Medulla oblongata (tissue), 1 donor: ENCODE measurements around the gene ZNF219.

Source experiments
- DNase-seq: peaks from one replicate; pipeline ENCODE4 v3.0.0-alpha.2; 2015; ENCODE audit errors: extremely low spot score

The ZNF219 gene

DNA sequence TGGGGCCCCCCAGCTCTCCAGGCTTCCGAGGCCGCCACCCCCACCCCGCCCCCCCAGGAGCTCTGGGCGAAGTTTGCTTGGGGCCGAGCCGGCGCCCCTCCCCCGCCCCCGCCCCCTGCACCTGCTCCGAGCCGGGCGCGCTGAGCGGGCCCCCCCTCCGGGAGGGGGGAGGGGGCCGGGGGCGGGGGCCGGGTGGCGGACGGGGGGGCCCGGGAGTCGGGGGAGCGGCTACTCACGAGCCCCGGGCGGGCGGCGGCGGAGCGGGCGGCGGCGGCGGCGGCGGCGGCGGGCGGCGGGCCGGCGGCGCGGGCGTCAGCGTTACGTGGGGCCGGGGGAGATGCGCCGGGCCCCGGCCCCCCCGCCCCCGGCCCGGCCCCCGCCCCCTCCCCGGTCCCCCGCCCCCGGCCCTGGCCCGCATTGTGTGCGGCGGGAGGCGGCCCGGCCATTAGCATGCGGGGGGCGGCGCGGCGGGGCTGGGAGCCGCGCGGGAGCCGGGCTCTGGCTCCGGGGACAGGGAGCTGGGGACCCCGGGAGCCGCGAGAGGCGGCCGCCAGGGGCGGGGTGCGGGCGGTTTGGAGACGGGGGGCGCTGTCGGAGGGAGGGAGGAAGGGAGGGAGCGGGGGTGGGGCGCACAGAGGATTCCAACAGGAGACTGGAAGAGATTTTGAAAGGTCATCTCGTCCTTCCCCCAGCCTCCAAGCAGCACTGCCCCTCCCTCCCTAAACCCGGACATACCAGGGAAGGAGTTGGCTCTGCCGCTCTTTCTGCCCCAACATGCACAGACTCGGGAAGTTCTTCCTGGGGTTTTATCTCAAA lies at the start of gene ZNF219:
Gene ZNF219 (minus strand): TSS at position 580 of the 816 bp plus-strand sequence. CDS start 5,064 bp downstream, outside the sequence.
- peak; percentile 52 for DNase-seq

DNA sequence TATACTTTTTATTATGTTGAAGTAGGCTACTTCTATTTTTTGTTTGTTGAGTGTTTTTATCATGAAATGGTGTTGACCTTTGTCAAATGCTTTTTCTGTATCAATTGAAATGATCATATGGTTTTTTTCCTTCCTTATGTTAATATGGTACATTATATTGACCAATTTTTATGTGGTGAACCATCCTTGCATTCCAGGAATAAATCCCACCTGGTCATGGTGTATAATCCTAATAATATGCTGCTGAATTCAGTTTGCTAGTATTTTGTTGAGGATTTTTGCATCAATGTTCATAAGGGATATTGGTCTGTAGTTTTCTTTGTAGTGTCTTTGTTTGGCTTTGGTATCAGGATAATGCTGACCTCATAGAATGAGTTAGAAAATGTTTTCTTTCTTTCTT lies 47.0 kb upstream of the ZNF219 start:
- DNase-seq = no peak

DNA sequence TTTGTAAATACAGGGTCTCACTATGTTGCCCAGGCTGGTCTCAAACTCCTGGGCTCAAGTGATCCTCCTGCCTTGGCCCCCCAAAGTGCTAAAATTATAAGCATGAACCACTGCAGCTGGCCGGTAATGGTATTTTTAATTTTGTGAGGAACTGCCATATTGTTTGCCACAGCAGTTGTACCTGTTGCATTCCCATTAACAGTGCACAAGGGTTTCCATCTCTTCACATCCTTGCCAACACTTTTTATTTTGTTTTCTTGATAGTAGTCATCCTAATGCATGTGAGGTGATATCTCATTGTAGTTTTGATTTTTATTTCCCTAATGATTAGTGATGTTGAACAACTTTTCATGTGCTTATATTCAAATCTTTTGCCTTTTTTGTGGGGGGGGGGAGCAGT lies 43.9 kb upstream of the ZNF219 start:
- DNase-seq = no peak

DNA sequence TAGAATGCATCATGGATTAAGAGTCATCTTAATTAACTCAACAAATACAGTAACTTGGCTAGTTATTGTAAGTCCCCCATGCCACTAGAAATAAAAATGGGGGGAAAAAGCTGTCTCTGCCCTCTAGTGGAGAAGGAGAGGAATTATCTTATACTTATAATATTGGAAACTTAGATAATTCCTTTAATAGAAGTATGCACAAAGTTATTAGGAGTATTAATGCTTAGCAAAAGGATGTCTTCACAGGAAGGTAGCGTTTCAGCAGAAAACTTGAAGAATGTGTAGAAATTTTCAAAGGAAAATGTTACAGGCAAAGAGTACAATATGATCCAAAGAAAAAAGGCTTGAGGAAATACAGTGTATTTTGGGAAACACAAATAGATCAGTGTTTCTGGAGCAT lies 37.6 kb upstream of the ZNF219 start:
- DNase-seq = peak; percentile 5

DNA sequence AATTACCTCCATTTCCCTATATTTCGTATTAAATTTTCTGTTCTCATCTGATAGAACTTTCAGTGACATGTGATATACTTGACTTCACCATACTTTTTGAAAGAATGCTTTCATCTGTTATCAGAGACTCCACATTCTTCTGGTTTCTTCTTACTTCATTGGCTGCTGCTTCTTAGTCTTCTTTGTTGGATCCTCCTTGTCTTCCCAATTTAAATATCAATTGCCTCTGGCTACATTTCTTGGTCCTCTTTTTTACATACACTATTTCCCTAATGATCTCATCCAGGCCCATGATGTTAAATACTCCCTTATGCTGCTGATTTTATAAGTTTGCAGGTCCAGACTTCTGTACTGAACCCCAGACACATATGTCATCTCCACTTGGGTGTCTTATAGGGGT lies 35.4 kb upstream of the ZNF219 start:
- DNase-seq = no peak

DNA sequence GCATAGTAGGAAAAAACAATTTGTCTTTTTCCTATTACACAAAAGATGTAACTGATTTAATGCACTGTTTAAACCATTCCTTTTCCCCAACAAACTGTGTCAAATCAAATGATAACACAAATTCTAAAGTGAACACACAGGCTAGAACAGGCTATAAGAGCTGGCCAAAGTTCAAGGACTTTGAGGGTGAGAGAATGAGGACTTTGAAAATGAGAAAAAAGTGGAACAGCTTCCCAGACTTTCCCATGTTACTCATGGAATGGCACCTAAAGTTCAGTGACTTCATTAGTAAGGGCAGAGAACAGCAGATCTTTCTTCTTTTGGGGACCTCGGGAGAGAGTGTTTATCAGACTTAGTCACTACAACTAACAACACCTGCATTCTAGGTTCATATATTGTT lies 25.0 kb upstream of the ZNF219 start:
- DNase-seq = no peak

DNA sequence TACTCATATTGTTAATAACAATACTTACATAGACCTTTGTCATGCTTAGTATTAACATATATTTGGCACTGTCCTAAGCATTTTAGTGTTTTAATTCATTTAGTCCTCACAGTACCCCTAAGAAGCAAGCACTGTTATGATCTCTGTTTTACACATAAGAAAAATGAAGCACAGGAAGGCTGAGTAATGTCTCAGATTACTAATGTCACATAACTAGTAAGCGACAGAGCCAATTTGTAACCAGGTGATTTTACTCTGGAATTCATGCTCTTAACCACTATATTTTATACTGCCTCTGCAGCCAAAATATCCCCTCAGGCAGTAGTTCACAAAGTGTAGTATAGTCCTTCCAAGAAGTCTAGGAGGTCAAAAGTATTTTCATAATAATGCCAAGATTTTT lies 22.7 kb upstream of the ZNF219 start:
- no peak for DNase-seq

DNA sequence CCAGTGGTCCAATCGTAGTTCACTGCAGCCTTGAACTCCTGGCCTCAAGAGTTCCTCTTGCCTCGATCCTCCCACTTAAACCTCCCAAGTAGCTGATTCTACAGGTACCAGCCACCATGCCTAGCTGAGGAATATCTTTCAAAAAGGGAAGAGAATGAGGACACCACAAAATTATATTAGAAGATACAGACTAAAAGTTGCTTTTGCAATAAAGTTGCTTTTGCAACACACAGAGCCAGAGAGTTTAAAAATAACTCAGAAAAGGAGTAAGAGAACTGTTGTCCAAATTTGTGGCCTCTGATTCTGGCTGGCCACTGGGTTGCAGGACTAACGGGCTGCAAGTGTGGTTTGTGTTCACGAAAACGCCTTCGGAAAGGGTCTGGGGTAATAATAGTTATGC lies 22.2 kb upstream of the ZNF219 start:
- no peak for DNase-seq

DNA sequence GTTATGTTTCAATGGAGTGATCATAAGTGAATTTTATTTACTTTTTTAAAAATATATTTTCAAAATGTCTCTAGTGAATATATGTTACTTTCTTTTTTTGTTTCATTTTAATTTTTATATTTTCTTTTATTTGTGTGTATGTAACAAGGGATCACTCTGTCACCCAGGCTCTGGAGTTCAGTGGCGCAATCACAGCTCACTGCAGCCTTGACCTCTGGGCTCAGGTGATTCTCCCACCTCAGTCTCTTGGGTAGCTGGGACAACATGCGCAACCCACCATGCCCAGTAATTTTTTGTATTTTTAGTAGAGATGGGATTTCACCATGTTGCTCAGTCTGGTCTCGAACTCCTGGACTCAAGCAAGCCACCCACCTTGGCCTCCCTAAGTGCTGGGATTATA lies 20.5 kb upstream of the ZNF219 start:
- no peak for DNase-seq

DNA sequence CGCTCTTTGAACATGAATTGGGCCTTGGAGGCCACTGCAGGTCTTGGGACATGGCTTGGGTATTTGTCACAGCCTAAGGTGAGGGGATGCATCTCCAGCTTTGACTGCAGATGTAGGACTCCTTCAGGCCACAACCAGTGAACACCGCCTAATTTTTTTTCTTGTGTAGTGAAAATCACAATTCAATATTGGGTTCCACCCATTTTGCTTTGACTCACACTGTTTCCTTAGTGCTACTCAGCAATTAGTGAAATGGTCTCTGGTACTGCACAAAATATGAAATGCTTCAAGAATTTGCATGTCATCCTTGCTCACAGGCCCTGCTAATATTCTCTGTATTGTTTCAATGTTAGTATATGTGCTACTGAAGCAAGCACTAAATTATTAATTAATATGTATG lies 14.9 kb upstream of the ZNF219 start:
- no peak for DNase-seq

DNA sequence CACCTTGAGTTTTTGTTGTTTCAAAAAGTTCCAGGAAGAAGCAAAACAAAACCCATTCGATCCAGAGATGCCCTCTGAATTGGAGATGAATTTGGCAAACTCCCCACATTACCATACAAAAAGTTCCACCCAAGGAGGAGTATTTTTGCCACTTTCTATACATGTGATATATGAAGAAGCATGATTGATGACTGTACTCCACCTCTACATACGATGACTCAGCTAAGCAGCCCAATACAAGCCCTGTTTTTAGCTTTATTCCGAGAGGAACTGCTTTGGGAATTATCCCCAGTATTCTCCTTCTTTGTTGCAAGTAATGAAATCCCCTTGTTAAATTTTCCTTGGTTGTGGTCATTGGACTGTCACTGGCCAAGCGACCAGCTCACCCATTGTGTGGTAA lies 13.8 kb upstream of the ZNF219 start:
- DNase-seq = no peak

DNA sequence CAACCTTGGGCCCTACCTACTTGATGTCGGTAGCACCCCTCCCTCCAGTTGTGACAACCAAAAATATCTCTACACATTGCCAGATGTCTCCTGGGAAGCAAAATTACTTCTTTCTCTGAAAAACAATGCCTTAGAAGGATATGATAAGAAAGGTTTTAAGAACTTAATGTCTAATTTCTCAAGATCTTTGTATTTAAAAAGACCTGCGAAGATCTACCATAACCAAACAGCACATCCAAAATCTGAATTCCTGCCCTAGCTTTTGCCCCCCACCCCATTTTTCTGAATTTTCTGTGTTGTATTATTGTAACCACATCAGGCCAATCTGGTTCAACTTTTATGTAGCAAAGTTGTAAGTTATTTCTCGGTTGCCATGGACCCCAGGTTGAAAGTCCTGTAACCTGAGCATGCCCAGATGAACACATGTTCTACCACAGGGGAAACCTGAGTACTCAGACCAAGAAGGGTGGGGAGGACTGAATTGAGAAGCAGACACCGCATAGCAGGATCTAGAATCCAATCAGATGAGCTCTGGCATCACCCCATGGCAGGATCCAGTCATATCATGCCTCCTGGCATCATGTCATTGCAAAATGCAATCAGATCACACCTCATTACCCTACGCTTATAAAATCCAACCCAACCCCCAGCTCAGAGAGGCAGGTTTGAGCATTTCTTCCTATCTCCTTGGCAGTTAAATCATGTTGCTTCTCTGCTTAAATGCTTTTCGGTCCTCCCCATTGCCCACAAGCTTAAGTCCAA lies 11.1 kb upstream of the ZNF219 start:
- DNase-seq = no peak

DNA sequence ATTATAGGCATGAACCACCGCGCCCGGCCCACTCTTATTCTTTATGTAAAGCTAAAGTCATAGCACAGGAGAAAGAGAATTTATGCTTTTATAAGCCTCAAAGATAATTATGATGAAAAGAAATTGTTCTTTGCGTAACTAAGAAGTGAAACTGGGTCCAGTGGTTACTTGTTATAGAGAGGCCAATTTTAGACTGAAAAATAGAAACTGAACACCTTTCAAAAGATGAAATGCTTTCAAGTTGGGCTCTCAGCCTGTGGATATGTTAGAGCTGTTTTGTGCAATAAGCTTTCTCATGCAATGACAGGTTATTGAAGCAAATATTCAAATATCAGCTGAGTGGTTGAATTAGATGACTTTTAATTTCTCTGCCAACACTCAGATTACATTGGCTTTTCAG lies 10.3 kb upstream of the ZNF219 start:
- DNase-seq = no peak

DNA sequence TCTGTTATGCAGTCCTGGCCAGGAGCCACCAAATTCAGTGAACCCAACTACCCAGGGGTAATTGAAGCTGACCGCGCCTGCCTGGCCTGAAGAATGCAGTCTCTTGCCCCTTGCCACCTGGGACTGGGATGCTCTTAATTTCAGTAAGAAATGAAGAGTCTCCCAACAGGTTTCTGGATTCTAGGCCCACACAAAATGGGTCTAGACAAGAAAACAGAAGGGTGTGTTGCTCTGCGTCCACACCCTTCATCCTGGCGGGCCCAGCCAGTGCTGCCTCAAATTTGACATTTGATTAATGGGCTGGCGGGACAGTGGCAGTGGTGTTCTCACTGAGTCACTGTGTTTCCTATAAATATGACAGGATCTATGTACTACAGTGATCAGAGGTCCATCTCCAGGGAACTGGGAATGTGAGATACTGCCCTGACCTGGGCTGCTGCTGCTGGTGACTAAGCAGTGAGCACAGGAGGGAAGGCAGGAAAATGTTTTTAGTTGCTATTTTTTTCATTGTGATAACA lies 8.9 kb upstream of the ZNF219 start:
- DNase-seq = no peak

DNA sequence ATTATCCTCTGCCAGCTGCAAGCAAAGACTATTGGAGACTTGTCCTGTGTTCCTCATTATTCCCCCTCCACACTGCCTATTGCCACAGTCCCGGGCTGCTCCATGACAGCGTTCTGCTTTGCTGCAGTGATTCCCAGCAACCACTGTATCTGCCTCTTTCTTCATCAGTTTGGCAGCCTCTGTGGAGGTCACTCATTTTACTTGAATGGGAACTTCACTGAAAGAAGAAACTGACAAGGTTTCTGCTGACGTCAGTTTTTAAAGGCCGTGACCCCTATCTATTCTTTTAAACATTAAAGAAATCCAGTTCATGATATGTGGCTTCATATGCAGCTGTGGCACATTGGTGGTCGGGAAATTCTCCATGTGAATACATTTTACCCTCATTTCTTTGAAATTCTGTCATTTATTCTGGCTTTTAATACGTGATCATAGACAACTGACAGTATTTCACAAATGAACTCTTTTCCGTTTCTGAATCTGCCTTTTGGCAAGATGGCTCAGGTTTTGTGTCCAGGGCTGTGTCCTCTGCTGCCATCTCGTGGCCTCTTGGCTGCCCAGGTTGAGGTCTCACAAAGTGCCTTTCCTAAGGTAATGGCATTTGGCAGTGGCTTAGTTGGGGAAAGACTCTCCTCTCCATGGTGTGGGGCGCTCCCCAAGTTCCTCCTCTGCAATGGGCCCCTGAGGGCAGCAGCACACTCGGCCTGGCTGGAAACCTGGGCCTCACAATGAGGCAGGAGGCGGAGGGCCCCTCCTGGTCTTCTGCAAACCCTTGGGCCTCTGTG lies 8.2 kb upstream of the ZNF219 start:
- DNase-seq = peak; percentile 91

DNA sequence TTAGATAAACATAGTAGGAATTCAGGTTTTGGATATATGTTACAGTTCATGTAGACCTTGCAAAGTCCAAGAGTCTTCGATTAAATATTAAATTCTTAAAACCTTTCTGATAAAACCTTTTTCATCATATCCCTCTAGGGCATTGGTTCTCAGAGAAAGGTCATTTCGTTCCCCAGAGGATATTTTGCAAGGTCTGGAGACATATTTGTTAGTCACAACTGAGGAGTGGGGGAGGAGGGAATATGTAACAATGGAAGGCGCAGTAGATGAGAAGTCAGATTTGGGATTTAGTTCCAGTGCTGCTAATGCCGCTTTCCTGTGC lies 7.7 kb upstream of the ZNF219 start:
- no peak for DNase-seq

DNA sequence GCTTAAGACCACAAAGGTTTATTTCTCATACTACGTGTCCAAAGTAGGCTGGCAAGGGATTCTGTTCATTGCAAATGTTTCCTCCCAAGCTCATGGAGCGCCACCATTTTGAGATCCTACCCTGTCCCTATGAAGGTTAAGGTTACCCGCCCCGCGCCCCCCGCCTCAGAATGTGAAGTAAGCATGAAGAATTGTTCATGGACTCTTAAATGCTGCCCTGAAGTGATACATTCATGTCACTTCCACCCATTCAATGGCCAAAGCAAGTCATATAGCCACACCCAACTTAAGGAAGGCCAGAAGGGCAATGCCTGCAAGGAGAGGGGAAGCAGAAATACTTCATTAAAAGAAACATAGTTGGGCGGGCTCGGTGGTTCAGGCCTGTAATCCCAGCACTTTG lies 6.6 kb upstream of the ZNF219 start:
- DNase-seq = no peak

DNA sequence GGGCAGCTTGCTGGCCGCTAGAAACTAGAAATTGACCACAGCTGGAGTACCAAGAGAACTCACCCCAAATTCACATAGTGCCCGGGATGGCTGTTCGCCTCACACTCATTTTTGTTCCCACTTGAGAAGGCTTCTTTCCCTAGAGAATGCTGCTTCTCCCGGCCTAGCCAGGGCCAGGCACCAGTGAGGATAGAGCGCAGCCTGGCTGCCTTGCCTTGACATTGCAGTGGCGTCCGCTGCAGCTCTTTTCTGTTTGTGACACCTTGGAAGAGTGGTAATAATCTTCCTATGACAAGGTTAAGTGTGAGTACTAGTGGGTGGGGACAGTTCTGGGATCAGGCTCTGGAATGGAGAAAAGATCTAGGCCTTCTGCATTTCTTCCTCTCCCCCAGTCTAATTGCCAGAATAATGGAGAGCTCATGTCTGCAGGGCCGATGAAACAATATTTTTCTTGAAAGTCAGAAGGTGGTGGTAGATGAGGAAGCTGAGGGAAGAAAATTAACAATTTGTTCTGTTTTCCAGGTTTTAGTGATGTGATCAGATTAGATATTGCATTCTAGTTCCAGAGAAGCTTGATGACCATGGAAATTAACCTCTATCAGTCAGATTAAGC lies 6.1 kb upstream of the ZNF219 start:
- DNase-seq = peak; percentile 91

DNA sequence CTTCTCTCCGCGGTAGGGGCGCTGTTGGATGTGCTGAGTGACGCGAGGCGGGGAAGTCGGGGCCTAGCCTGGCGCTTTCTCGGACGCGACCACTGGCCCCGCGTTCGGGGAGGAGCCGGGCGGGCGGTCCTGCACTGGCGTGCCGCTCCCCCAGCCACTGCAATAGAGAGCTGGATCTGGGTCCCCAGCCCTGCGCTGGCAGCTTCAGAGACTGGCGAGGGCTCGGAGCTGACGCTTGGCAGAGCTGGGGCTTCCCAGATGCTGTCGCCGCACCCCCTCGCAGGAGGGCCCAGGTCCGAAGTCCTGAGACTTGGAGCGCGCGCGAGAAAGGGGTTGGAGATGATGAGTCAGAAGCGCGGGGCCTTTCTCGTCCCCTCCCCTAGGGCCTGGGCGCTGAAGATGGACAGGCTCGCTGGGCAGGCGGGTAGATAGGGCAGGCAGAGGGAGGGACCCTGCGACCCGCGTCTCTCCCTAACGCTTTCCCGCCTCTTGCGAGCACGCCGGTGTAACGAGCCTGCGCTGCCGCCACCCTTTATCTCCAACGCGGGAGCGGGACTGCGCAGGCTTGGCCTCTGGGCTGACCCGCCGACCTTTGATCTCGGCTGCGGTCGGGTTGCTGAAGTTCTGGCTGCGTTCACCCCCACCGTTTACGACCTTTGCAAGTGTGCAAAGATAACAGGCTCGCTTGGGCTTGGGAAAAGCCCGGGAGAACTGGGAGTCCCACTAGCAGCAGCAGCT lies 5.4 kb upstream of the ZNF219 start:
- peak; percentile 99 for DNase-seq

DNA sequence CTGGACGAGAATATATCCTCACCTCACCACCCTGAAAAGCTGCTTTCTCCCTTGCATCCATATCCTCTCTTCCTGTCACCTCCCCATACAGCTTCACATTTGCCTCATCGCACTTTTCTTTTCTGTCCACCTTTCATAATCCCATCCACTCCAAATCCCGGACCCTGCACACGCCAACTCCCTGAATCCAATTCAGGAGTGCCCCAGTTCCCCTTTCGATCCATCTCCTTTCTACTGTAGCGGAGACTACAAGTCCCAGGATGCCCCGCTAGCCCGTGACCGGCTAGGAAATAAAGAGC lies 4.9 kb upstream of the ZNF219 start:
- no peak for DNase-seq
